HG02884 (cell line): ENCODE data around the gene GPR42.
"Not testable (repeated sequence)": the region's sequence is repeated elsewhere in the genome, so short reads cannot be mapped to it uniquely, and the experiment has no call there.

Experiments used
- ATAC-seq: cut with Tn5 transposase; IDR thresholded peaks from one replicate; pipeline ENCODE4 v1.9.1; 2021; ENCODE audit warnings: mild to moderate bottlenecking, moderate library complexity; ENCODE audit not compliant: unreplicated experiment

Gene GPR42

DNA sequence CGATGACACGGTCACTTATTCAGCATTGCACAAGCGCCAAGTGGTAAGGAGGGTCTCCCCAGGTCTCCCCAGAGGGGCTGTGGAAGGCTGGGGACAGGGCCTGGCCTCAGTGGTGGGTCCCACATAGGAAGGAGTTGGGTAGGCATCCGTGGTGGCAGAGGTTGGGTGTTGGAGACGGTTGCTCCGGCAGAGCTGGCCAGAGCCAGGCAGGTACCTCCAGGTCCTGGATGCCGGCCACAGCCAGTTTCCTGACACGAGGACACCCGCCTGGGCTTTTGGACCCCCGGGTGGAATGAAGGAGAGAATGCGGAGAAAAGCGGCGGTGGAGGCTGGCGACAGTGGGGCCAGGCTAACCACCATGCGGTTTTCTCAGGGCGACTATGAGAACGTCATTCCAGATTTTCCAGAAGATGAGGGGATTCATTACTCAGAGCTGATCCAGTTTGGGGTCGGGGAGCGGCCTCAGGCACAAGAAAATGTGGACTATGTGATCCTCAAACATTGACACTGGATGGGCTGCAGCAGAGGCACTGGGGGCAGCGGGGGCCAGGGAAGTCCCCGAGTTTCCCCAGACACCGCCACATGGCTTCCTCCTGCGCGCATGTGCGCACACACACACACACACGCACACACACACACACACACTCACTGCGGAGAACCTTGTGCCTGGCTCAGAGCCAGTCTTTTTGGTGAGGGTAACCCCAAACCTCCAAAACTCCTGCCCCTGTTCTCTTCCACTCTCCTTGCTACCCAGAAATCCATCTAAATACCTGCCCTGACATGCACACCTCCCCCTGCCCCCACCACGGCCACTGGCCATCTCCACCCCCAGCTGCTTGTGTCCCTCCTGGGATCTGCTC is 24.4 kb upstream of the GPR42 start:
- no peak for ATAC-seq

DNA sequence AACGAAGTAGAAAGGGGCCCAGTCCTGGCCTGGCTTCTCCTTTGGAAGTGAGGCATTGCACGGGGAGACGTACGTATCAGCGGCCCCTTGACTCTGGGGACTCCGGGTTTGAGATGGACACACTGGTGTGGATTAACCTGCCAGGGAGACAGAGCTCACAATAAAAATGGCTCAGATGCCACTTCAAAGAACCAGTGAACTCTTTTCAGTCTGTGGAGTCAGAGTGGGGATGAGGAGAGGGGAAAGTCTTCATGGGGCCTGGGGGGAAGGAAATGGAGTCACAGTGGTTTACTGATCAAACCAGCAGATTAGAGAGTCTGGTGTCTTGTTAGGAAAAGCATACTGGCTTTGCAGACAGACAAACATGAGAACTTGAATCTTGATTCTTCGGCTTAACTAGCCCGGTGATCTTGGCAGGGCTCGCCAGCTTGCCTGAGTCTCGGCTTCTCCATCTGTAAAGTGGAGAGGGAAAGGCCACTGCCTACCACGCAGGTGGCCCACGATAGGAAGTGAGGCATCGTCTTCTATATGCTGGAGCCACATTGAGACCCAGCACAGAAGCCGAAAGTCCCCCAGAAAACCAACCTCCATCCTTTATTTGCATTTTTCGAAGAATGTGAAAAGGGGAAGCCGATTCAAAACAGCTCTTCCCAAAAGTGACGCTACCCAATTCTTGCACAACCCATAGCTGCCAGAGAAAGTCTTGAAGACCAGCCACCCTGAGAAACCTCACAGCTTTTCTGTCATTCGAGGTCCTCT is 23.5 kb upstream of the GPR42 start, which contains the start of gene FFAR1:
Gene FFAR1 (plus strand): TSS at position 732 of the 759 bp plus-strand sequence. CDS start 3,650 bp downstream, outside the sequence.
- peak; percentile 51 for ATAC-seq

DNA sequence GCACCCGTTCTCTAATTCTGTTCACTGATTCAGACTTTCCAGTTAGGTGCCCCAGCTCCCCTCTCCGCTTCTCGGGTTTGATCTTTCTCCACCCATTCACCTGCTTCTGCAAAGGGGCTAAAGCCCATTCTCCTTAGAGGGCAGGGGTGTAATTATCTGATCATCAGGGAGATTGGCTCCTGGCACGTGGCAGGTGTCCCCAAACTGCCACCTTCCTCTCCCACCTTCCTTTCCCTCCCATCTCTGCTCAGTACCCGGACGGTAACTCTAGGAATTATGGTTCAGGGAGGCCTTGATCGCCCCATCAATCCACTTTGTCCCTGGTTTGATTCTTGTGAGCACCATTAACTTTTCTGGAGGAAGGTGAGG is 23.0 kb upstream of the GPR42 start:
- ATAC-seq, result no peak

DNA sequence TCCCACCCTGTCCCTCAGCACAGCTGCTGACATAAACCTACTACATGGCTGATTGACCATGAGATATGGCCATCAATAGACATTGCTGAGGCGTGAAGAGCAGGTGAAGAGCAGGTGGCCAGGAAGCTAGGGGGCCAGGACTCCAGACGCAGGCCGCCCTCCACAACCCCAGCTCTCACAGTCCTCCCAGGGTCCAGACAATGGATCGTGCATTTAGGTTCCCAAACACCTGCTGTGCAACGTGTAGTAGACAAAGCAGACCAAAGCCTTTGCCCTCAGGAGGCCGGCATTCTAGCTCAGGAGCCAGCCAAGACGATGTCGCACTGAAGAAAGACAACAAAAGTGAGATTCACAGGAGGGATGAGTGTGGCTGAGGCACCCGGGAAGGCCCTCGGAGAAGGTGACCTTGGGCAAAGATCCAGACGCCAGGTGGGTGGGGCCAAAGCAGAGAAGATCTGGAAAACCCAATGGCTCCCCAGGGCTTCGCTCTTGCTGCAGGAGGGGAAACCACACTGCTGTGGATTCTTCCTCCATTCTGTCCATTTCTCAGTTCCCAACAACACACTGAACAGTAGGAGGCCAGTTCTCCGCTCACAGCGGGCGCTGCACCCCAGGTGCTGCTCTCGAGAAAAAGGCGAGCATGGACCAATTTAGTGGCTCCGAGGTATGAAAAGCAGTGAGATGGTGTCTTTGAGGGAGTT is 21.8 kb upstream of the GPR42 start:
- ATAC-seq, result no peak

DNA sequence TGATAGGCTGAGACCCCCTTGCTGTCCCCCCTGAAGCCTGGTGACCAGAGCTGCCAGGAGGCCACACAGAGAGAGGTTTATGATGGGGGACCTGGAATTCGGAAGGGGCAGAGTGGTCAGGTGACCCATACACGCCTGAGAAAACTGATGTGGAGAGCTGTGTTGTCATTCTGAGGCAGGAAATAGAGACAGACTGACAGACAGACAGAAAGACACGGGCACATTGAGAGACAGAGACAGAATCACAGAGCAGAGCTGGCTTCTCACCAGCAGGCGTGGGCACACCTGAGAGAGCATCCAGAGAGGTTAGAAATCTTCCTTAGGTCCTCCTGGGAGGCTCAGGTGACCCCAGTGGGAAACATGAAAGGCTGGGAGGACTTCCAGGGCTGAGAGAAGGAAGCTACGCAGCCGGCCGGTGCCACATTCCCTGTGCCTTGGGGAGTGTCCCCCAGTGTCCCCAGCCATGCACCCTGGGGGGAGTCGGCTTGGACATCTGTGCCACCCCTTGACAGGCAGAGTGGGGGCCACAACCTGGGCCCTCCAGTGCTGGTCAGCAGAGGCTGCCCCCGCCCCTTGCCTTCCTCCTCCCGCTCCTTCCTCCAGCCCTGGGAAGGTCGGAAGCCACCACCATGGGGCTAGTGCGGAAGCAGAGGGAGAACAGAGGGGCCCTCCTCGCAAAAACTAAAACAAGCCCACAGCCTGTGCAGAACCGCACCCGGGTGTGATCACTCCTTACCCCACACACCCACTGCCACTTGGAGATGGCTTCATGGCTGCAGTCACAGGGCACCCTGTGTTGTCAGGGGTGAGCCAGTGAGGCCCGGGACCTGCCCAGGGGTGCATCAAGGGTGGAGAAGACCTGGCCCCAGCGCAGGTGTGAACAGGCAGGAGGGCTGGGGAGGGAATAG is 21.0 kb upstream of the GPR42 start:
- ATAC-seq, result no peak

DNA sequence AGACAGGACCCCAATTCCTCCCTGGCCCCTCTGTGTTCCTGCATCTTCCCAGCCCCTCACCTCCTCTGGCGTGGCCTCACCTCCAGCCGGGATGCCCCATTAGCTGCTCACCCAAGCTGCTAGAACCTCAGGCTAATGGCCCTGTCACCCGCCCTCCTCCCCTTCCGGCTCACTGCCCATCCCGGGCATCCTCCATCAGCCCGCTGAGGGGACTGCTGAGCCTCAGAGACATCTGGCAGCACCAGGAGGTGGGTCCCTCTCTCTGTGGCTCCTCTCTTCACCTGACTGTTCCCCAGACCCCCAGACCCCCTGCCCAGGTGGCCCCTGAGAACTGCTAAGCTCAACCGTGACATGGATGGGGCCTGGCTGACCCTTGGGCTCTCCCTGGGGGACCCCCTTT is 20.3 kb upstream of the GPR42 start:
- no peak for ATAC-seq

DNA sequence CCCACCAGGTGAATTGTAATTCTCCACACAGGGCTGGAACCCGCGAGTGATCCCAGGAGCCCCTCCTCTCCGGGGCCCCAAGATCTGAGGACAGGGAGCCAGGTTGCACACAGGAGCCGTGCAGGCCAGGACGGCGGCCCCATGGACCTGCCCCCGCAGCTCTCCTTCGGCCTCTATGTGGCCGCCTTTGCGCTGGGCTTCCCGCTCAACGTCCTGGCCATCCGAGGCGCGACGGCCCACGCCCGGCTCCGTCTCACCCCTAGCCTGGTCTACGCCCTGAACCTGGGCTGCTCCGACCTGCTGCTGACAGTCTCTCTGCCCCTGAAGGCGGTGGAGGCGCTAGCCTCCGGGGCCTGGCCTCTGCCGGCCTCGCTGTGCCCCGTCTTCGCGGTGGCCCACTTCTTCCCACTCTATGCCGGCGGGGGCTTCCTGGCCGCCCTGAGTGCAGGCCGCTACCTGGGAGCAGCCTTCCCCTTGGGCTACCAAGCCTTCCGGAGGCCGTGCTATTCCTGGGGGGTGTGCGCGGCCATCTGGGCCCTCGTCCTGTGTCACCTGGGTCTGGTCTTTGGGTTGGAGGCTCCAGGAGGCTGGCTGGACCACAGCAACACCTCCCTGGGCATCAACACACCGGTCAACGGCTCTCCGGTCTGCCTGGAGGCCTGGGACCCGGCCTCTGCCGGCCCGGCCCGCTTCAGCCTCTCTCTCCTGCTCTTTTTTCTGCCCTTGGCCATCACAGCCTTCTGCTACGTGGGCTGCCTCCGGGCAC is 19.3 kb upstream of the GPR42 start:
- ATAC-seq, result no peak

DNA sequence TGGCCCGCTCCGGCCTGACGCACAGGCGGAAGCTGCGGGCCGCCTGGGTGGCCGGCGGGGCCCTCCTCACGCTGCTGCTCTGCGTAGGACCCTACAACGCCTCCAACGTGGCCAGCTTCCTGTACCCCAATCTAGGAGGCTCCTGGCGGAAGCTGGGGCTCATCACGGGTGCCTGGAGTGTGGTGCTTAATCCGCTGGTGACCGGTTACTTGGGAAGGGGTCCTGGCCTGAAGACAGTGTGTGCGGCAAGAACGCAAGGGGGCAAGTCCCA is 18.8 kb upstream of the GPR42 start:
- no peak for ATAC-seq

DNA sequence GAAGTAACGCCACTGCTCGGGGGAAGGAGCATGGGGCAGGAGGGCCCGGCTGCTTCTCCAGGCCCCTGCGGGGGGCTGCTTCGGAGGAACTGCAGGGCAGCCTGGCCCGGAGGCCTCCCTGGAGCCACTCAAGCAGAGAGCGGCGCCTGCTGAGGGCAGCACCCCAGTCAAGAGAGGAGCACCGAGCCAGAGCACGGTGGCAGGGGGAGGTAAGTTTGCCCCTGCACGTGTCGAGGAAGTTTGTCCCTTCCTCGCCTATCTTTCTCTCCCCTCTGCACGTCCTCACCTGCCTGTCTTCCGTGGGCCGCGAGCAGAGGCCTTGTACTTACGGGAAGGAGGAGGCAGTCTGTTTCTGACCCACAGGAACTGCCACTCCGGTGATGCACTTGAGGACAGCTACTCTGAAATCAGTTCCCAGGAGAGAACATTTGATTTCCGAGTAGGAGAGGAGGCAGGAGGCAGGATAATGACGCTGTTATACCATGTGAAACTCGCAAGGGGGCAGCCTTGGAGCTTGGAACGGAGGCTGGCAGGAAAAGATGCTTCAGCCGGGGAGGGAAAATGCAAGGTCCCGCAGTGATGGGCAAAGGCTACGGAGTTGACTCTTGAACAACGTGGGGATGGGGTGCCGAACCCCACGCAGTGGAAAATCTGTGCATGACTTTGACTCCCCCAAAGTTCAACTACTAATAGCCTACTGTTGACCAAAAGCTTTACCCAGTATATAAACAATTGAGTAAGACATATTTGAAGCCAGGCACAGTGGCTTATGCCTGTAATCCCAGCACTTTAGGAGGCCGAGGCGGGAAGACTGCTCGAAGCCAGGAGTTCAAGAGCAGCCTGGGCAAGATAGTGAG is 18.2 kb upstream of the GPR42 start:
- ATAC-seq, result no peak

DNA sequence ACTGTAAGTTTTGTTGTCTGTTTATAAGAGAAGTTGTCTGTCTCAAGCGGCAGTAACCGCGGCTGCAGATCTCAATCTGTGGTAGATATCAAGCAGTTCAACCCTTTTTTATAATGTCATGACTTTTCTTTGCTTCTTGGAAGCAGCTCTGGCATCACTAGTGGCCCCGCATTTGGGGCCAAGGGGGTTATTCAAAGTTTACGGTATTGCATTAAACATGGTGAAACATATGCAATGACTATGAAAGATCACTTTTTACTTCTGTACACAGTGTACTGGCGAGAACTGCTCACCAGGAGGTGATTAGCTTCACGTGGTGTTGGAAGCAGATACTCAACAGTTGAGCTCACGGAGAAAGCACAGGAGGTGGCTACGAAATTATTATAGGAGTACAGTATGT is 17.2 kb upstream of the GPR42 start:
- ATAC-seq, result no peak

DNA sequence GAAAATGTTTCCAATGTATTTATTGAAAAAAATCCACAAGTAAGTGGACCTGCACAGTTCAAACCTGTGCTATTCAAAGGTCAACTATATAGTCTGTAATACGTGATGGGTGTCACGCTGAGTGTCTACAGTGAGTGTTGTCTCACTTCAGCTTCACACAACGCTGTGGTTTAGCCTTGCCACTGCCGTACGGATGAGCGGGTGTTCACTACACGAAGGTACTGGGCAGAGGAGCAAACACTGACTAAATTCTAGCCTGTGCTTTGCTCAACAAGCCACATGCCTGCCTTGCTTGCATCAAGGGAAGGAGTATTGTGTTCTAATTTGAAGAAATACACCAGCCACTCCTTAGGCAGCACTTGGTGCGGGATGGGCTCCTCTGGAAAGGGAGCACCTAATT is 16.0 kb upstream of the GPR42 start:
- ATAC-seq, result no peak

DNA sequence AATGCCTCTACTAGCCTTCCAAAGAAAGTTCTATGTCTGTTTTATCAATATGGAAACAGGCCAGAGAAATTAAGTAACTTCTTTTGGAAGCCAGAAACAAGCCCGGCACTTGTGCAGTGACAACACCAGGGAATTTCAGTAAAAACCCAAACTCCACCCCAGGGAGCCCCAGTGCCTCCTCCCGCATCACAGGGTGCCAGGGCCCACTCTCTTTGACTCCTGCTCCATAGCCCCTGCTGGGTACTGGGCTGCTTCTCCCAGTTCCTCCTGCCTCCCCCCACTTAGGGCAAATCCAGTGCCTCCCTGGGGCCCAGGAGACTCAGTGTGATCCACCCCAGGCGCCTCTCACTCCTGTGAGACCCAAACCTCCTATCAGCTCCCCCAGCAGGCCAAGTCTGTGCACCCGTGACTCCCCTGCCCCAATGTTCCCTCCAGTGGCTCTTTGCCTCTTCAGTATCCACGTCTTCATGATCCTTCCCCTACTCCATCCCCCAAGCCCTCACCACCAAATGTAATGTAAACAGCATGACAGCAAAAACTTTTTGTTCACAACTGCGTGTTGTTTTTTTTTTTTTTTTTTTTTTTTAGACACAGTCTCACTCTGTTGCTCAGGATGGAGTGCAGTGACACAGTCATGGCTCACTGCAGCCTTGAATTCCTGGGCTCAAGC is 14.9 kb upstream of the GPR42 start:
- ATAC-seq, result no peak

DNA sequence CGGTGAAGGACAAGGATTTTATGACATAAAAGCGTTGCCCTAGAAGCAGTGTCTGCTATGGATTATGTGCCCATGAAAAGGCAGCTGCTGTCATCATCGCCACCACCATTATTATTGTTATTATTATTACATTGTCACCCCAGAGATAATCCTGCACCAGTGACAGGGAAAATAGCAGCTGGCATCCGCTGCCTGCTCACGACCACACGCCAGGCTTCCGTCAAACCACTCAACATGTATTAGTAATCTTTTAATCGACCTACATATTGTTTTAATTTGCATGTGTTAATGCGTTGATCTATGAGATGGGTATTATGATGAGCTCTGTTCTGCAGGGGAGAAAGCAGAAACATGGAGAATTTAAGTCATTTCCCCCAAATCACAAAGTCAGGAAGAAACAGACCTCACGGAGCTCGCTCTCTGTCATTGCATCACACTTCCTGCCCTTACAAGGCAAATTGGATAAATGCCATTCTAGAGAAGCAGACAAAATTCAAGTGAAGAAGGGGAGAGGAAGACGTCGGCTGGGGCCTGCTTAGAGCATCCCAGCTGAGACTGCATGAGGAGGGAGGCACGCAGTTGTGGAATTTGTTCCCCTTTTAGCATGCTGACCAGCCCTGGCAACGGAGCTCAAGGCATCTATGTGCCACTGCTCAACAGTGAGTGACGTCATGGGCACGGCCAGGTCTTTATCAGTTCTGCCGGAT is 12.8 kb upstream of the GPR42 start, which contains the start of gene FFAR3:
Gene FFAR3 (plus strand): TSS at position 594 of the 707 bp plus-strand sequence. CDS start 431 bp downstream, outside the sequence.
- ATAC-seq, result no peak

DNA sequence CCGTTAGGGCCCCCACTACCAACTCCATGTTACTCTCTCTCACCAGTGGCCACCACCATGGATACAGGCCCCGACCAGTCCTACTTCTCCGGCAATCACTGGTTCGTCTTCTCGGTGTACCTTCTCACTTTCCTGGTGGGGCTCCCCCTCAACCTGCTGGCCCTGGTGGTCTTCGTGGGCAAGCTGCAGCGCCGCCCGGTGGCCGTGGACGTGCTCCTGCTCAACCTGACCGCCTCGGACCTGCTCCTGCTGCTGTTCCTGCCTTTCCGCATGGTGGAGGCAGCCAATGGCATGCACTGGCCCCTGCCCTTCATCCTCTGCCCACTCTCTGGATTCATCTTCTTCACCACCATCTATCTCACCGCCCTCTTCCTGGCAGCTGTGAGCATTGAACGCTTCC is 12.0 kb upstream of the GPR42 start:
- not testable (repeated sequence) for ATAC-seq

DNA sequence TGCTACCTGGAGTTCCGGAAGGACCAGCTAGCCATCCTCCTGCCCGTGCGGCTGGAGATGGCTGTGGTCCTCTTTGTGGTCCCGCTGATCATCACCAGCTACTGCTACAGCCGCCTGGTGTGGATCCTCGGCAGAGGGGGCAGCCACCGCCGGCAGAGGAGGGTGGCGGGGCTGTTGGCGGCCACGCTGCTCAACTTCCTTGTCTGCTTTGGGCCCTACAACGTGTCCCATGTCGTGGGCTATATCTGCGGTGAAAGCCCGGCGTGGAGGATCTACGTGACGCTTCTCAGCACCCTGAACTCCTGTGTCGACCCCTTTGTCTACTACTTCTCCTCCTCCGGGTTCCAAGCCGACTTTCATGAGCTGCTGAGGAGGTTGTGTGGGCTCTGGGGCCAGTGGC is 11.5 kb upstream of the GPR42 start:
- not testable (repeated sequence) for ATAC-seq

DNA sequence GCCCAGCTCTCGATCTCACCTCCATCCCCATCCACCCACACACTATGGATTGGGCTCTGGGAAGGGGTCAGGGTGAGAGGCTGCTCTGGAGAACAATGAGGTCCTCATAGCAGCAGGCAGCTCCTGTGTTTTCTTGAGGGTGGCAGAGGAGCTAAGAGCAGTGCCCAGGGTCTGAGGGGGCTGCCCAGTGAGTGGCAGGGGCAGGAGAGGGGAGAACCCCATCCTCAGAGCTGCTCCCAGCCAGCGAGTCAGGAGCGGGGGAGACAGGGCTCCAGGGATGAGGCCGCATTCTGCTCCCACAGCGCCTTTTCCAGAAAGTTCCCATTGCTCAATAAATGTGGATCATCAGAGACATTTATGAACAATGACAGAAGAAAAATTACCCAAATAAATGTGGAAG is 10.8 kb upstream of the GPR42 start:
- not testable (repeated sequence) for ATAC-seq

DNA sequence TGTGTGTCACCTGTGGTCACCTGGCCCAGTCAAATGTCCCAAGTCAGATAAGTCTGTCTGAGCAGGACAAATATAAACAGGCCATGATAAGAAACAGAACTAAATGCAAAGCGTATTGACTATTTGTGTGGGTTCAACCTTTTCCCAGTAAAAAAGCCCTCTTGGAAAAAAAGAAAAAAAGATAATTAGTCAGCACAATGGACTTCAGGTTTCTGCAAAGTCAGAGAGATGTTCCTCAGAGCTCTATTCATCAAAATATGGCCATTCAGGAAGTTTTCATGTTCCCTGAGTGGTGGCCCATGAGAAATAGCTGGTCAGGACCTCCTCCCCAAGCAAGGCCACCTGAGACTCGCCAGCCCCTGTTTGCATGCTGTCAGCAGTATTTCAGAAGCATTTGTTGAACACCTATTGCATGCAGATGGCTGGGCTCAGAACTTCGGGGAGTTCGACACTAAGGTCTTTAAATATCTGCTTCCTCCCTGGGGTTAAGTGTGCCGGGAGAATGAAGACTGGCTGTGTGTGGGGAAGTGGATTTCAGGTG is 9.9 kb upstream of the GPR42 start:
- ATAC-seq, result no peak
